ENCODE results near the gene HESX1.

HESX1 gene

GRCh38 chr3:57199895-57200297, at the start of gene HESX1:
Gene HESX1, minus strand, starts transcription at chr3:57199978. Its CDS starts 60 bp downstream, at chr3:57199918.
- no peak within 1 kb of the TSS for H3K4me3 ChIP-seq (ENCODE audit: low read depth, low read length)
- H2AFZ ChIP-seq (ENCODE audit: low read length, unreplicated experiment): no peak within 1 kb of the TSS
- no peaks in the 10 kb centered on the region for H3K4me1 ChIP-seq (ENCODE audit: control insufficient read depth, insufficient read depth, low read length, unreplicated experiment)
- no peaks in the 10 kb centered on the region for H3K36me3 ChIP-seq (ENCODE audit: insufficient read depth, low read length)
- no peak within 1 kb of the TSS for H3K27ac ChIP-seq (ENCODE audit: low read depth, low read length)
- no peaks in the 10 kb centered on the region for H3K79me2 ChIP-seq (ENCODE audit: control insufficient read depth, insufficient read depth, low read length, unreplicated experiment)
- H3K27me3 ChIP-seq (ENCODE audit: insufficient read depth, low read length): no peaks in the 10 kb centered on the region

DNA sequence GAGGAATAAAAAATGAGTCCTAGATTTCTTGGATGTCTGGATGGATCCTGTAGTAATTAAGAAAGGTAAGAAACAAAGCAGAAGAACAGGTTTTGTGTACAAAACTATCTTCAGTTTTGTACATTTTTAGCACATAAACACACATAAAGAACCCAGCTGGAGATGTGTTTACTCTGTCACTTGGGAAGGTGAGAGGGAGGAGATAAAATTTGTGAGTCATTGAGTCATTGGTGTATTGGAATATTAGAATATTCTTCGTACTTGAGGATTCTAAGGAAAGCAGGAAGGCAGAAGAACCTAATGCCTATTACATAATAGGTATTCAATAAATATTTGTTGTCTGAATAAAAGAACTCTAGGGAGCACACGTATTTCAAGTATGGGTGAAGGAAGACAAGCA, 45.2 kb upstream of the HESX1 start:
- no peaks in the 10 kb centered on the region for H3K79me2 ChIP-seq (ENCODE audit: control insufficient read depth, insufficient read depth, low read length, unreplicated experiment)
- H3K27ac ChIP-seq (ENCODE audit: low read depth, low read length): no peak overlapping the region
- H3K27me3 ChIP-seq (ENCODE audit: insufficient read depth, low read length): no peaks in the 10 kb centered on the region
- no peak overlapping the region for H3K4me3 ChIP-seq (ENCODE audit: low read depth, low read length)
- H3K36me3 ChIP-seq (ENCODE audit: insufficient read depth, low read length): peaks cover 28% of the 10 kb centered on the region
- H3K4me1 ChIP-seq (ENCODE audit: control insufficient read depth, insufficient read depth, low read length, unreplicated experiment): no peaks in the 10 kb centered on the region
- no peak overlapping the region for H2AFZ ChIP-seq (ENCODE audit: low read length, unreplicated experiment)

DNA sequence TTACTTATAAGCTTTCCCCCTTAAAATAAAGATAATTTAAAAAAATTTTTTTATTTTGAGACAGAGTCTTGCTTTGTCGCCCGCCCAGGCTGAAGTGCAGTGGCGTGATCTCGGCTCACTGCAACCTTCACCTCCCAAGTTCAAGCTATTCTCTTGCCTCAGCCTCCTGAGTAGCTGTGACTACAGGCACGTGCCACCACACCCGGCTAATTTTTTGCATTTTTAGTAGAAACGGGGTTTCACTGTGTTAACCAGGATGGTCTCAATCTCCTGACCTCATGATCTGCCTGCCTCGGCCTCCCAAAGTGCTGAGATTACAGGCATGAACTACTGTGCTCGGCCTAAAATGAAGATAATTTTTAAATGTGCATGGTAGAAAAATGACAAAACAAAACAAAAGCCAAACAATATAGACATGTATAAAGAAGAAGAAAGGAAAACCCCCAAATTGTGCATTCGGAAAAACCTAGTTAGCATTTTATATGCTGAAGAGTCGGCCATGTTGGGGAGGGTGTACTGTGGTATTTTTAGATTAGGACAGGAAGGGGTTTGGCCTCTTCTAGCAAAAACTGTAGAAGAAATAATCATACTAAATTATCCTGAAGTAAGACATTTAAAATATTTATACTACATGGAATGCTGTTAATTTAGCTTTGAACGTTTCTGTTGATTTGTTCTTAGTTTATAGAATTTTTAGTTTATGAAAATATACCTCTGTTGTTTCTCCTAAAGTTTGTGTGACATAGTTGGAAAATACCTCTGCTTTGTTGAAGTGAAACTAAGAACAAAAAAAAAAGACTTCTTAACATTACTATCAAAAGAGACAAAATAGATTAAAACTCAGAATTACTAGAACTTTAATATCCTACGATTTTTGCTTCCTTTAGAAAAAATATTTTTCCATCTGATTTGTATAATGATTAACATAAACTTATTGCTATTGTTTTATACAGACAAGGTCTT, 35.1 kb upstream of the HESX1 start:
- H3K4me3 ChIP-seq (ENCODE audit: low read depth, low read length): no peak overlapping the region
- H3K27me3 ChIP-seq (ENCODE audit: insufficient read depth, low read length): no peaks in the 10 kb centered on the region
- no peak overlapping the region for H3K27ac ChIP-seq (ENCODE audit: low read depth, low read length)
- no peak overlapping the region for H2AFZ ChIP-seq (ENCODE audit: low read length, unreplicated experiment)
- peaks cover 46% of the 10 kb centered on the region for H3K79me2 ChIP-seq (ENCODE audit: control insufficient read depth, insufficient read depth, low read length, unreplicated experiment)
- peaks cover 19% of the 10 kb centered on the region for H3K36me3 ChIP-seq (ENCODE audit: insufficient read depth, low read length)
- H3K4me1 ChIP-seq (ENCODE audit: control insufficient read depth, insufficient read depth, low read length, unreplicated experiment): peaks cover 3% of the 10 kb centered on the region

- Histone ChIP-seq H3K4me3 (ENCODE audit: low read depth, low read length) (no peak overlapping the region), H3K27ac (ENCODE audit: low read depth, low read length) (no peak overlapping the region), H2AFZ (ENCODE audit: low read length, unreplicated experiment) (no peak overlapping the region), H3K27me3 (ENCODE audit: insufficient read depth, low read length) (no peaks in the 10 kb centered on the region), H3K79me2 (ENCODE audit: control insufficient read depth, insufficient read depth, low read length, unreplicated experiment) (peaks cover 51% of the 10 kb centered on the region), H3K4me1 (ENCODE audit: control insufficient read depth, insufficient read depth, low read length, unreplicated experiment) (peaks cover 12% of the 10 kb centered on the region), H3K36me3 (ENCODE audit: insufficient read depth, low read length) (peaks cover 11% of the 10 kb centered on the region)
Measured at GRCh38 chr3:57233799-57234198, 34.0 kb upstream of the HESX1 start.

DNA sequence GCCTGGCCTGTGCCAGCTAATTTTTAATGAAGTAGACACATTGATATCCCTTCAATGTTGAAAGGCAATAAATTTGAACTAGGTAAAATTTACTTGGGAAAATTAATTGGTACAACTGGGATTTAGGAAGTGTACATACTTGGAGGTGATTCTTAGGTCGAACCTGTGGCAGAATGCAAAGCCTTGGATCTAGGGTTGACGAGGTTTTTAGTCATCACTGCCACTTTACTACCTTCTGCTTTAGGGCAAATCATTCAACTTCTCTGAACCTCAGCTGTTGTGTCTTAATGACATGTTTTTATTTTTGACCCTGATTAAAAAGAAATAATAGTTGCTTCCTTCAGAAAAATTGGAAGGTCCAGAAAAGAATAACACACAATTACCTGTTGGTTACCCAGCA, 30.2 kb upstream of the HESX1 start:
- peak overlapping the region; percentile 15; the same call in 1 of the 2 replicates for H3K27ac ChIP-seq (ENCODE audit: low read depth, low read length)
- H3K79me2 ChIP-seq (ENCODE audit: control insufficient read depth, insufficient read depth, low read length, unreplicated experiment): peaks cover 53% of the 10 kb centered on the region

DNA sequence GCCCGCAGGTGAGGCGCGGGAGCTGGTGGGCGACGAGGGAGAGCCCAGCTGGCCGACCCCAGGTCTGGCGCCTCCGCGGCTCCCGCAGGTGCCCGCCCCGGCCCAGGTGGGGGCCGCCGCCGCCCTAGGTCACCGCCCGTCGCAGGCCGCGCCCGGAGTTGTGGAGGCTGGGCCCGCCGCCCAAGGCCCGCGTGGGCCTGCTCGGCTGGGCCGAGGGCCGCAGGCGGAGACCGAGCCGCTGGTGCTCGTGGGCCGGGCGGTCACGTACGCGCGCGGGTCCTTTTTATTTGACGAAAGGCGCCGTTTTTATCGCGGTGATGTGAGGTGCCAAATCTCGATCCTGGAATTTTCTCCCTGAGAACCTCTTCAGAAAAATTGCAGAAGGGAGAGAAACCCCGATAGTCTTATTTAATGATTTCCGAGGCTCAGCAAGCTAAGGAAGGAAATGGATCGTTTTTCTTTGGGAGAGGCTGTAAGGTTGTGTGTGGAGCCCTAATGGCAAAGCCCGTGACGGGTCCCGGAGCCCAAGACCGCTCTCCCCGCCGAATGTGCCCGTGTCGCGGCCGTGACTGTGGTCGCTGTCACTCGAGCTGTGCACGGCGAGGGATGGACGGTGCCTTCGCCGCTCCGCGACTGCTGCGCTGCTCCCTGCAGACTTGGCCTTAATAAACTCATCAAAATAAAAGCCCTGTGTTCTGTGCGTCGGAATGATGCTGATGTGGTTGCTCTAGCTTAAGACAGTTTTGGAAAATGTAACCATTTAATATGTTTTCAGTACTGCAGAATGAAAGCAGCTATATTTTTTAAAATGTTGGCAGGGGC, 28.4 kb upstream of the HESX1 start:
- Histone ChIP-seq H3K79me2 (ENCODE audit: control insufficient read depth, insufficient read depth, low read length, unreplicated experiment) (peaks cover 45% of the 10 kb centered on the region), H3K4me3 (ENCODE audit: low read depth, low read length) (peak overlapping the region; percentile 96), H3K36me3 (ENCODE audit: insufficient read depth, low read length) (no peaks in the 10 kb centered on the region), H3K27me3 (ENCODE audit: insufficient read depth, low read length) (no peaks in the 10 kb centered on the region), H3K4me1 (ENCODE audit: control insufficient read depth, insufficient read depth, low read length, unreplicated experiment) (peaks cover 19% of the 10 kb centered on the region), H2AFZ (ENCODE audit: low read length, unreplicated experiment) (peak overlapping the region; percentile 88), H3K27ac (ENCODE audit: low read depth, low read length) (peak overlapping the region; percentile 38)

More for the DNA sequence above, 30.2 kb upstream of the HESX1 start:
- no peaks in the 10 kb centered on the region for H3K27me3 ChIP-seq (ENCODE audit: insufficient read depth, low read length)
- peaks cover 15% of the 10 kb centered on the region for H3K4me1 ChIP-seq (ENCODE audit: control insufficient read depth, insufficient read depth, low read length, unreplicated experiment)
- H3K36me3 ChIP-seq (ENCODE audit: insufficient read depth, low read length): no peaks in the 10 kb centered on the region
- H3K4me3 ChIP-seq (ENCODE audit: low read depth, low read length): peak overlapping the region; percentile 25; the same call in 1 of the 2 replicates
- H2AFZ ChIP-seq (ENCODE audit: low read length, unreplicated experiment): no peak overlapping the region

GRCh38 chr3:57227204-57227929, 27.6 kb upstream of the HESX1 start, which contains the start of gene APPL1:
Gene APPL1, plus strand, starts transcription at chr3:57227729. Its CDS starts 155 bp downstream, at chr3:57227884.
- H3K36me3 ChIP-seq (ENCODE audit: insufficient read depth, low read length): no peaks in the 10 kb centered on the region
- H3K4me1 ChIP-seq (ENCODE audit: control insufficient read depth, insufficient read depth, low read length, unreplicated experiment): peaks cover 19% of the 10 kb centered on the region
- no peaks in the 10 kb centered on the region for H3K27me3 ChIP-seq (ENCODE audit: insufficient read depth, low read length)
- H3K79me2 ChIP-seq (ENCODE audit: control insufficient read depth, insufficient read depth, low read length, unreplicated experiment): peaks cover 39% of the 10 kb centered on the region
- H2AFZ ChIP-seq (ENCODE audit: low read length, unreplicated experiment): peak within 1 kb of the TSS; percentile 95
- peak within 1 kb of the TSS; percentile 38 for H3K27ac ChIP-seq (ENCODE audit: low read depth, low read length)
- peak within 1 kb of the TSS; percentile 96 for H3K4me3 ChIP-seq (ENCODE audit: low read depth, low read length)

GRCh38 chr3:57226176-57226575, 26.4 kb upstream of the HESX1 start:
- H3K4me3 ChIP-seq (ENCODE audit: low read depth, low read length): no peak overlapping the region
- H3K36me3 ChIP-seq (ENCODE audit: insufficient read depth, low read length): no peaks in the 10 kb centered on the region
- H3K27me3 ChIP-seq (ENCODE audit: insufficient read depth, low read length): no peaks in the 10 kb centered on the region
- H3K4me1 ChIP-seq (ENCODE audit: control insufficient read depth, insufficient read depth, low read length, unreplicated experiment): peaks cover 19% of the 10 kb centered on the region
- H3K79me2 ChIP-seq (ENCODE audit: control insufficient read depth, insufficient read depth, low read length, unreplicated experiment): peaks cover 28% of the 10 kb centered on the region
- no peak overlapping the region for H2AFZ ChIP-seq (ENCODE audit: low read length, unreplicated experiment)
- H3K27ac ChIP-seq (ENCODE audit: low read depth, low read length): no peak overlapping the region

- Histone ChIP-seq H3K4me3 (ENCODE audit: low read depth, low read length) (no peak overlapping the region), H2AFZ (ENCODE audit: low read length, unreplicated experiment) (no peak overlapping the region), H3K79me2 (ENCODE audit: control insufficient read depth, insufficient read depth, low read length, unreplicated experiment) (peaks cover 16% of the 10 kb centered on the region), H3K27ac (ENCODE audit: low read depth, low read length) (no peak overlapping the region), H3K27me3 (ENCODE audit: insufficient read depth, low read length) (no peaks in the 10 kb centered on the region), H3K36me3 (ENCODE audit: insufficient read depth, low read length) (no peaks in the 10 kb centered on the region), H3K4me1 (ENCODE audit: control insufficient read depth, insufficient read depth, low read length, unreplicated experiment) (peaks cover 16% of the 10 kb centered on the region)
Measured at GRCh38 chr3:57224856-57225255, 25.1 kb upstream of the HESX1 start.

- Histone ChIP-seq H3K79me2 (ENCODE audit: control insufficient read depth, insufficient read depth, low read length, unreplicated experiment) (no peaks in the 10 kb centered on the region), H3K36me3 (ENCODE audit: insufficient read depth, low read length) (no peaks in the 10 kb centered on the region), H3K27me3 (ENCODE audit: insufficient read depth, low read length) (no peaks in the 10 kb centered on the region), H3K4me1 (ENCODE audit: control insufficient read depth, insufficient read depth, low read length, unreplicated experiment) (peaks cover 7% of the 10 kb centered on the region), H3K27ac (ENCODE audit: low read depth, low read length) (no peak overlapping the region), H2AFZ (ENCODE audit: low read length, unreplicated experiment) (no peak overlapping the region), H3K4me3 (ENCODE audit: low read depth, low read length) (no peak overlapping the region)
Measured at GRCh38 chr3:57221883-57222282, 22.1 kb upstream of the HESX1 start.
